Measurements from ENCODE around the gene DNAL4.

DNAL4 gene, protein sequence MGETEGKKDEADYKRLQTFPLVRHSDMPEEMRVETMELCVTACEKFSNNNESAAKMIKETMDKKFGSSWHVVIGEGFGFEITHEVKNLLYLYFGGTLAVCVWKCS

DNA sequence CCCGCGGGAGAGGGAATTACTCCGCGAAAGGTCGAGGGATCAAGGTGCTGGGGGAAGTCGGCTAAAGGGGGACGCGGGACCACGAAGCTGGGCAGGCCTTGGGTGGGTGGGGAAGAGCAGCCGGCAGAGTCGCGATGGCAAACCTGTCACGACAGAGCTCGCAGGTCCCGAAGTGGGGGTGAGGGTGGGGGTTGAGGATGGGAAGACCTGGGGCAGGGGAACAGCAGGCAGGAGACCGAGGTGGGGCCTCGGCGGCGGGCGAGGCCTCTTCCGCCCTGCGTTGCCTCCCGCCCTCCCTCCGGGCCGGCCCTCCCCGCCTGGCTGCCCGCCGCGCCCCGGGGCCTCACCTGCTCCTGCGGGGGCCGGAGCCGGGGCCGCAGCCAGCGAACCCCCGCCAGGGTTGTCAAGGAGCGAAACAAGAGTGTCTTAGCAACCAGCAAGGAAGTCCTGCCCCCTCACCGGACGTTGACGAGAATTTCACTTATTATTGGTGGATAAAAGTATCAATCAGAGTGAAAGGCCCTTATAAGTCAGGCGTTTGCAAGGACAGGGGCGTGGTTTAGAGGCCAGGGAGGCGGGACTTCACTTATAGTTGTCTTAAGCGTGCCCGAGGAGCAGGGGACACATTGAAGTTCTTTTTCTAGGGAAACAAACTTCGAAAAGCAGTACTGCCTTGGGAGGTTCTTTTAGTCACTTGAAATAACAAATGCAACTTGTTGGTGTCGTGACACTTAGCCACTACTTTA lies at the start of gene DNAL4:
DNAL4 (minus strand) TSS at position 423 of the 746 bp plus-strand sequence. CDS start 11,412 bp downstream, outside the sequence.
- peak; percentile 77 to 84 for DNase-seq (ENCODE audit: low read depth in 2 of 2)

DNA sequence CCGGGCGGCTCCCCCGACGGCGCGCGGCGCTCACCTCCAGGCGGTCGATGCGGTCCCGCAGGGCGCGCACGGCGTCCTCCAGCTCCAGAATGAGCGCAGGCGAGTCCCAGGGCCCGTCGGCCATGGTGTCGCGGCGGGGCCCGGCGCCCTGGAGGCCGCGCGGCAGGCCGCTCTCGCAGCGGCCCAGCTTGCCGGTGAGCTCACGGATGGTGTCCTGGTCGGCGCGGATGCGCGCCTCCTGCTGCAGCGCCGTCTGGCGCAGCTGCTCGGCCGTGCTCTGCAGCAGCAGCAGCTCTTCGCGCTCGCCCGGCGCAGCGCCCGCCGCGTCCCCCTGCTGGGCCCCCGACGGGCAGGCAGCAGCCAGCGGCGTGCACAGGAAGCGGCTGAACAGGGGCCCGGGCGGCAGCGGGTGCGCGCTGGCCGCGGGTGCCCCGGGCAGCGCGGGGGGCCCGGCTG lies 49.3 kb upstream of the DNAL4 start:
- peak; percentile 19 to 45 for DNase-seq (ENCODE audit: low read depth in 2 of 2)

DNA sequence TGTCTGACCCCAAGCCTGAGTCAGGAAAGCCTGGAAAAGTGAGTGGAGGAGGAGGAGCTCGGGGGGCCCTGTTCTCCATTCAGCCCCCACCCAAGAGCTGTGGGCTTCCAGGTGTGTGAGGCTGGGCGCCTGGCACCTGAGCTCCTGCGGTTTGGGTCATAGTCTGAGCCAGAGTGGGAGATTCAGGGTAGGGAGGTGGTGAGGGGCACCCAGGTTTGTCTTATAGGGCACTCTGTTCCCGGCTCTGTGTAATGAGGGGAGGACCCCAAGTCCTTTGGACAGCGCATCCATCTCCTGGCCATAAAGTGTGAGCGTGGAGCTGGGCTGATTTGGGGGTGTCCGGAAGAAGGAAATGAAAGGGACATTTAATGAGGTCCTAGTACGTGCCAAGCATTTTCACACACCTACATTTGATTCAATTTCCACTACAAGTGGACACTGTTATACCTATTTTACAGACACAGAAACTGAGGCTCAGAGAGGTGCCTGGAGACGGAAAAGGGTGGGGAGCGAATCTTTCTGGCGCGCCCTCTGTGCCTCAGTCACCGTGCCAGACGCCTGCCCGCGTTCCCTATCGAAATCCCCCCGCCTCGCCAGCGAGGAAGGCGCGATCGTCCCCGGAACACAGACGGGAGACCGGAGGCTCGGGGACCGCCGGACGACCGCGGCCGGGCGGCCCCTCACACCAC lies 48.7 kb upstream of the DNAL4 start:
- no peak for DNase-seq (ENCODE audit: low read depth in 2 of 2)

DNA sequence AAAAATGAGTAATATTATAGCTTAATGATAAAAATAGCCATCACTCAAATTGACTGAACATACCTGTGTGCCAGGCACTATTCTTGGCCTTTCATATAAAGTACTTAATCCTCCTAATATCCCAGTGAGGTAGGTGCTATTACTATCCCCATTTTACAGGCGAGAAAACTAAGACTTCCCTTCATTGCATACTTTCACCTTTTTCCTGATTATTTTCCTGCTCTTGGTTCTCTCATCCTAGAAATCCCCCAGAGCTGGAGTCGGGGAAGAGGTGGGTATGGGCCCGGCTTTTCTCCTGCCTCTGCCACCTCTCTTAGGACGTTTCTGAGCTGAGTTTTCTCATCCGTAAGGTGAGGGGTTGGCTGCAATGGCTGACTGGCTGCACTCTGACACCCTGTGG lies 47.7 kb upstream of the DNAL4 start:
- no peak for DNase-seq (ENCODE audit: low read depth in 2 of 2)

DNA sequence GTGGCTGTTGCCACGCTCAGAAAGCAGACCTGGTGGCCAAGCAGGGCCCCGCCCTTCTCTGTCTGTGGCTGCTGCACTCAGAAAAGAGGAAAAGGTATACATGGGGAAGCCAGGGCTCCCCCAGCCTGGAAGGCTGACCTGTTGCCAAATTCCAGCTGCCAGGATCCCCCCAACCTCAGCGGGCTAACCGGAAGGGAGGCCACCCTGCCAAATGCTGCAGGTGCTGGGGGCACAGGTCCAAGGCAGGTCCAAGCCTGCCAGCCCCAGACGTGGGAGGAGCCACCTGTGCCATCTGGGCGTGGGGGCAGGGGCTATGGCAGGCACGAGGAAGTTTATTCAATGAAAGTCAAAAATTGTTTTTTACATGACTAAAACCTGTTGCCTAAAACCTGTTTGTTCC lies 47.3 kb upstream of the DNAL4 start:
- no peak for DNase-seq (ENCODE audit: low read depth in 2 of 2)

DNA sequence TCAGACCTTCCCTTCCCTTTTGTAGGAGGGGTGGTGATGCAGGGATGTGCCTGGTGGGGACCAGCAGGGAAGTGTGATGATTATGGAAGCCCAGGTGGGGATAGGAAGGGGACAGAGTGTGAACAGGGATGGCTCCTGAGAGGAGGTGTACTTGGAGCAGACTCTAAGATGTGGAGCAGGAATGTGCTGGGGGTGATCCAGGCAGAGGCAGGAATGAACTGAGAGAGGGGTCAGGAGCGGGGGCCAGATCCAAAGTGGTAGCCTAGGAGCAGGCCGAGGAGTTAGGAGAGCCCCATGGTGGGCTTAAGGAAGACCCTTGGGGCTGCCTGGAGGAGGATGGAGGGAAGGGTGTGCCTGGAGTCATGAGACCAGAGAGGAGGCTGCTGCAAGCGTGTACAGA lies 46.2 kb upstream of the DNAL4 start:
- DNase-seq (ENCODE audit: low read depth in 2 of 2) = no peak

DNA sequence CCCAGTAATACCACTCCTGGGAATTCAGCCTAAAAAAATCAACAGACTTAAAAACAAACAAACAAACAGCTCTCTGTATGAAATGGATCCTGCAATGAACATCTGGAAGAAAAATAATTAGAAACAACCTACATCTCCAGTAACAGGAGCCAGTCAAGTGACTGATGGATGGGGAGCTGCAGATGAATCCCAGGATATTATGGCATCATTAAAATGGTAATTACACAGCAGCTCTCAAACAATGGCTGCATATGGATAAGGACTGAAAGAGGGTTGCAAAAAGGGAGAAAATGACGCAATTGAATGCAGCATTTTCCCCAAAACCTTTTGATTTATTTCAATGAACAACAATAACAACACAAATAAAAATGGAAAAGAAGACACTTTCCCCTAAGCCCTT lies 45.7 kb upstream of the DNAL4 start:
- no peak for DNase-seq (ENCODE audit: low read depth in 2 of 2)

DNA sequence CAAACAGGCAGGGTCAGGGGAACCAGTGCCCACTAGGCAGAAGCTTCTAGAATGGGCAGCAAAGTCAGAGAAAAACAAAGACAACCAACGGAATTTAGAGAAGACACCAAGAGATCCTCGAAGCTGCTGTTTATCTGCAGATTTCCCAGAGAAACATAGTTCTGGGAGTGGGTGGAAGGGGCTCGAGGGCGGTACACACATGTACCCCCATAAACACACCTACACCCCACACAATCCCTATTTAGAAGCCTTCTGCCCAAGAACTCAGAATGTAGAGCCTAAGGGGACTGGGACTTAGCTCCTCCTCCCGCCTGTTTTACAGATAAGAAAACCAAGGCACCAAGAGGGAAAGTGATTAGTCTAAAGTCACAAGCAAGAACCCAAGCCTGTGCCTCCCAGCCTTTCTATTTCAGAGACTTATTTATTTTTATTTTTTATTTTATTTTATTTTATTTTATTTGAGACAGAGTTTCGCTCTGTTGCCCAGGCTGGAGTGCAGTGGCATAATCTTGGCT lies 43.5 kb upstream of the DNAL4 start:
- no peak for DNase-seq (ENCODE audit: low read depth in 2 of 2)

DNA sequence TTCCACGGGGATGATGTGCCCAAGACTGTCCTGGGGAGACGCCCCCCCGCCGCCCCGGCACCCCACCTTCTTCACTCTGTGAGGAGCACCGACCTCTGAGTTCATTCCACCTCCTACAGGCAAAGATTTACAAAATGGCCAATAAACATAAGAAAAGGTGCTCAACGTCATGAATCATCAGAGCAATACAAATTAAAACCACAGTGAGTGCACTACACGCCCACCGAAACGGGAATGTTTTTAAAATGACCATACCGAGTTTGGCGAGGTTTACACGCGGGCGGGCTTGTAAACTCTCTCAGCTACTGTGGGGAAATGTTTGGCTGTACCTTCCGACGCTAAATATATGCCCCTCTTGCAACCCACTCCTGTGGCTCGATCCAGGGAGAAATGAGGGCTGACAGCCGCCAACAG lies 42.0 kb upstream of the DNAL4 start:
- DNase-seq (ENCODE audit: low read depth in 2 of 2) = no peak

DNA sequence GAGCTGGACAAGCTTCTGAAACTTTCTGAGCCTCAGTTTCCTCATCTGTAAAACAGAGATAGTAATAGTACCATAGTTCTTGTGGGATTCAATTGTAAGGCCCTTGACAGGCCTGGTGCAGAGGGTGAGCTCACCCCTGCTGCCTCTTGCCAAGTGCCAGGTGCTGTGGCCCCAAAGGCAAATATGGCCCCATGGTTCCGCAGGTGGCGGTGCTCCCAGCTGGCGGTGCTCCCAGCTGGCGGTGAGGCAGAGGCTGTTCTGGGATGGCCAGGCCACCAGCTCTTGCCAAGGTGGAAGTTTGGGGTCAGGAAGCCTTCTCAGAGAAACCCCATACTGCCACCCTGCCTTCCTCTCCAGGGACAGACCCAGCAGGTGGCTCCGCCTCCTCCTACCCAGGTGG lies 41.0 kb upstream of the DNAL4 start:
- no peak for DNase-seq (ENCODE audit: low read depth in 2 of 2)

DNA sequence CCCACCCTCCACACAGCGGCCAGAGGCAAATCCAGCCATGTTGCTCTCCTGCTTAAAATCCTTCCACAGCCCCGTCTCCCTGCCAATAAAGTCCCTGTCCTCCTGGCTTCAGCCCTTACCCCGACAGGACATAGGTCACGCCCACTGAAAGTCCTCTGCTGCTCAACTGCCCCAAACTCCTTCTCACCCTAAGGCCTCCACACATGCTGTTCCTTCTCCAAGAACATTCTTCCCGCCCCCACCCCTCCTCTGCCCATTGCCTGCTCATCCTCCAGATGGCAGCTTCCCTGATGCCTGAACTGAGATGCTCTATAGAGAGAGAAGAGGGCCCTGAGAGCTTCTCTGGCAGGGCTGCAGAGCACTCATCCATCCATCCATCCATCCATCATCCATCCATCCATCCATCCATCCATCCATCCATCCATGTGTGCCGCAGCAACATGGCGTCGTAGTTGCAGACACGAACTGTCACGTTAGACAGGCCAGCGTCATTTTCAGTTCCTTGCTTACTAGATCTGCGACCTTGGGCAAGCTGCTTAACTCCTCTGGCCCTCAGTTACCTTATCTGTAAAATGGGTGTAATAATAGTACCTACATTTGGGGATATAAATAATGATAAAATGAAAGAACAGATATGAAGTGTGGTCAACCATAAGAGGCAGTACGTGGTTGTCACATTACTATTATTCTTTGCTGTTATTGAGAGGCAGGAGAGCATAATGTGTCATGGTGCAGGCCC lies 40.4 kb upstream of the DNAL4 start:
- DNase-seq (ENCODE audit: low read depth in 2 of 2) = no peak

DNA sequence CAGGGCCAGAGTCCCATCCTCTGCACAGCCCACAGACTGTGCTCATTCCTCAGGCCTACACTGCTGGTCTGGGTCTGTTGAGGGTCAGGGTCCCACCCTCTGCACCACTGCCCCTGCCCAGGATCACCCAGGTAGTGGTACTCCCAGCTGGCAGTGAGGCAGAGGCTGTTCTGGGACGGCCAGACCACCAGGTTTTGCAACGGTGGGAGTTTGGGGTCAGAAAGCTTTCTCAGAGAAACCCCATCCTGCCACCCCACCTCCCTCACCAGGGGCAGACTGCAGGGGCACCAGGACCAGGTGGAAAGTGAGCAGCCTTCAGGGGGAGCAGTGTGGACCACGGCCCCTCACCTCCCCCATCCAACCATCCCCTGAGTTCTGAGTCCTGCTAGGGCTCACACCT lies 39.1 kb upstream of the DNAL4 start:
- DNase-seq (ENCODE audit: low read depth in 2 of 2) = no peak

DNA sequence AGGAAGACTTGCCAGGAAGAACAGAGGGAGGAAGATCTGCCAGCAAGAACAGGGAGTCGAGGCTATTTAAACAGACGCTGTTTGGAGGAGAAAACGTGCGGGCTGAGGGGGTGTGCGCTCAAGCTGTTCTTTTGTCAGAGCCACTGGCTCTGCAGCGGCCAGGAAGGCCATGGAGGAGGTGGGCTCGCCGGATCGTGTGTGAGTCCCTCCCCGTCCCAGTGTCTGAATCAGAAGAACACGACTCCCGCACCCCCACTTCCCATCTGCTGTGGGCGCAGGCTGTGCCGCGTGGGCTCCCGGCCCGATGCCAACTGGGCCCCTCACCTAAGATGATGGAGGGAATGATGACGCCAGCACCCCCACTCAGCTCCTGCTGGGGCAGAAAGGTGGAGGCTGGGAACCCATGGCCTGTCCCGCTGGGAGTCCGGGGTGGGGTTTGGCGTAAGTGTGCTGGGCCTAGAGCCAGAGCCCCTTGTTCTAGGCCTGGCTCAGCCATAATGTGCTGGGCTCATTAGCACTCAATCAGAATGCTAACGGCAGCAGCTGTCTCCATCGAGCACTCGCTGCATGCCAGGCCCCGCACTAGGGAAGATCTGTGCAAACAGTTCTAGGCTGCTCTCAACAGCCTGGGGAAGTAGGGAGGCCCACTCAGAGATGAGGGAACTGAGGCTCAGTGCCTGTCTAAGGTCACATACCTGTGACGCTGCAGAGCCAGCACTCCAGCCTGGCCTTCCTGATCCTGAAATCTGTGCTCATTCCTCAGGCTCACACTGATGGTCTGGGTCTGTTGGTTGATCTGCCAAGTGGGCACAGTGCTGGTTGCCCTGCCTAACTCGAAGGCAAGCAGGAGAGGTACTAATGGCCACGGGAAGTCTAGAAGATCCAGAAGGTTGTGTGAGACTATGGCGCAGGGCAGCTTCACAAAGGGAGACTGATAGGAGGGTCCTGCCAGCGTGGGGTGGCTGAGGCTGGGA lies 38.3 kb upstream of the DNAL4 start:
- DNase-seq (ENCODE audit: low read depth in 2 of 2) = no peak

DNA sequence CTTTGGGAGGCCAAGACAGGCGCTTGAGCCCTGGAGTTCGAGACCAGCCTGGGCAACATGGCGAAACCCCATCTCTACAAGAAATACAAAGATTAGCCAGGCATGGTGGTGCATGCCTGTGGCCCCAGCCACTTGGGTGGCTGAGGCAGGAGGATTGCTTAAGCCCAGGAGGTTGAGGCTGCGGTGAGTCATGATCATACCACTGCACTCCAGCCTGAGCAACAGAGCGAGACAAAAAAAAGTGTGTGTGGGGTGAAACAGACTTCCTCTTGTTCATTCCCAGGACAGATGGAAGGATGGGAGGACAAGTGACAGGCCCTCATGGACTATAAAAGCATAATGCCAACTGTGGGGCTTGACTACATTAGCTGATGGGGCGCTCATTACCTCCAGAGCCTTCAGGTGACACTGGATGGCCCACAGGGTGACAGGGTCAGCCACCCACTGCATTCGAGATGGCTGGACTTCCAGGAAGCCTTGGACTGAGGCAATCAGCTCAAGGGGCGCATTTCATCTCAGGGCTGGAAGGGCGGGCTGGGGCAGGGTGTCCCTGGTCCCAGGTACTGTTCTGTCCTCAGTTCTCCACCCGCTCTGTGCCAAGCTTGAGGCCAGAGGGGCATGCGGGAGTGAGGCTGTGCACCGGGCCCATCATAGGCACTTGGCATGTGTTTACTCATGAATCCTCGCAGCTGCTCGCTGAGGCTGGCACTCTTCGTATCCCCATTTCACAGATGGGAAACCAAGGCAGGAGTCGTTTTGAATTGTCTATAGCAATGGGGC lies 37.4 kb upstream of the DNAL4 start:
- DNase-seq (ENCODE audit: low read depth in 2 of 2) = no peak

DNA sequence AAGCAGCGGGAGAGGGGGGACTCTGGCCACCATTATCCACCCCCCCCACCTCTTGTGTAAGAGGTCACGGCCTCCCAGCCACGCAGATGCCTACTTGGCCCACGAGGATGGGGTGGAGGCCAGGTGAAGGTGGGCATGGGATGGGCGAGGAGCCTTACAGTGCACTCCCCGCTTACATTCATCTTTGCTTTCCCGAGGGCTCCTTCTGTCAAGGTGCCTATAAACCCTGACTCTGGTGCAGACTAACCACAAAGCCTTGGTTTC lies 36.8 kb upstream of the DNAL4 start:
- DNase-seq (ENCODE audit: low read depth in 2 of 2) = no peak

DNA sequence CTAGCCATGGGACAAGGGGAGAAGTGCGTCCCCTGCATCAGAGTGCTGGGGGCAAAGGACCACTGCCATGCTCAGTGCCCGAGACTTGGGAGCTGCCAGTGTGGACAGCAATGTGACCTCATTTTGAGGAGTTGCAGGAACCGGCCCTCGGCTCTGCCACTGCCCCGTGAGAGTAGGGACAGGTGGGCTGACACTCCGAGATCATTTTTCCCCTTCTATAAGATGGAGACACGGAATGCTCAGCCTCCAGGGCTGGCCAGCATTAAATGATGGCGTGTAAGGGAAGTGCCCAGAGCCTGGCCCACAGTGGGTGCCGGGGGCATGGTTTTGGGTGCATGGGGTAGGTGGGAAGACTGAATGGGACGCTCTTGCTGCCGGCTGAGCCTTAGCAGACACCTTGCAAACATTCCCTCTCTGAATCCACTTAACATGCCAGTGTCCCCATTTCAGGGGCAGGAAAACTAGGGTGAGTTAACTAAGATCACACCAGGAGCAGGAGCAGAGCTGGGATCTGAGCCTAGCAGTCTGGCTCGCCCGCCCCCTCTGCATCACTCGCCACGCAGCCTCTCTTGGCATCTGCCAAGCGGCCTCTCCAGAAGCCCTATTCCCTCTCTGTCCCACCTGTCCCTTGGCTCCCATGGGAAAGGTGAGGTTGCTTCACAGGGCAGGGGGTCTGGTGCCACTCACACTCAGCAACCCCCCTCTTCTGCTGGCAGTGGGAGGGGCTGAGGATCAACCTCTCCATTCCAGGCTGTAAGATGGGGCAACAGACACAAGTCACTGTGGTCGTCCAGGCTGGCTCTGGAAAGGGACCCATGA lies 36.3 kb upstream of the DNAL4 start:
- DNase-seq (ENCODE audit: low read depth in 2 of 2) = no peak

DNA sequence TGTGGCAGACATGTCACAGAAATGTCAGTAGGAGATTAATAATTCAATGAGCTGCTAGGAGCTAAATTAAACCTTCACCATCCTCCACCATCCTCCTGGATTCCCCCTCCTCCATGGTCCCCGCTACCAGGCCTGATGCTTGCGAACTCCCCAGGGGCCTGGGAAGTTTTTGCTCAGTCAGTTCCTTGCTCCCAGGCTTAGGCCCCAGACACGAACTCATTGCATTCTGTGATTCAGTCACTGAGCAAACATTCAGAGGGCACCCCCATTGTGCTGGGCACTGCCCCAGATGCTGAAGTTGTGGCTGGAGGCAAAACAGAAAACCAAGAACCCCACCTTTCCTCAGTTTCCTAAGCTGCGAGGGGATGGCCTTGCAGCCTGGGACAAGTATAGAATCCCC lies 35.5 kb upstream of the DNAL4 start:
- no peak for DNase-seq (ENCODE audit: low read depth in 2 of 2)

DNA sequence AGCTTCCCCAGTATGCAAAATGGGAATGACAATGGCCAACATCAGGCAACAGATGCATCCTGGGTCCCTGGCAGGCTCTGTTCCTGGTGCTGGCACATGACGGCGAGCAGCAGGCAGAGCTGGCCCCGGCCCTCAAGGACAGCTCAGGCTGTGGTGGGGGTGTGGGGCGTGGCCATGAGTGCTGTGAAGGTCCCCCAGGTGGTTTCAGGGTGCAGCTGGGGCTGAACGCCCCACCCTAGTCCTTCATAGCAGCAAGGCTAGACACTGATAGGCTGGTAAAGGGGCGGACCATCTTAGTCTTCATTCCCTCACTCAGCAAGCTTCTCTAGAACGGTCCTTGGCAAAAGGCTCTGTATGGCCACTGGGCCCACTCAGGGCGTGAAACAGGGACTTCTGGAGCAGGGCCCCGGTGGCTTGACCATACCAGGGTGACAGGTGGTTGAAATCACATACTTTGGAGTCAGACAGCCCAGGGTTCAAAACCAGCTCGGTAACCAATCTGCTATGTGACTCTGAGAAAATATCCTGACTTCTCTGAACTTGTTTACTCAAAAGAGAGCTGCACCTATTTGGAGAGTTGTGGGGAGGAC lies 34.8 kb upstream of the DNAL4 start:
- no peak for DNase-seq (ENCODE audit: low read depth in 2 of 2)

DNA sequence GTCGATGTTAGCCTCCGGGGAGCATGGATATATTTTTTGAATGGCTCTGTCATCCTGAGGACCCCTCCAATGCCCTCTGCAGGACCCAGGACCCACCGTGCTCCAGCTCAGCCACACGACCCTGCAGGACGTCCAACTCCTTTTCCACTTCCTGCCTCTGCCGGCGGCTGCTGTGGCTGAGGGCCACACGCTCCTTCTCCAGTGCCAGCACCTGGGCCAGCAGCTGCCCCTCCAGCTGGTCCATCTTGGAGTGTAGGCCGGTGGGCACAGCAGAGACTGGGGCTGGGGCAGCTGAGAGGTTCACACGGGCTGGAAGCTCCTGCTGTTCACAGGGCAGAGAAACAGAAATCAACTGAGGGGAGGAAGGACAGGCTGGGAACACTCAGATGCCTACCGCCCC lies 34.2 kb upstream of the DNAL4 start:
- DNase-seq (ENCODE audit: low read depth in 2 of 2) = no peak
